Nucleus accumbens (tissue), 56 donors: ENCODE data around the gene SND1.
A peak's percentile ranks its signal among the peaks of the same experiment; 100 is the strongest.
"Not testable (repeated sequence)": the region's sequence is repeated elsewhere in the genome, so short reads cannot be mapped to it uniquely, and the experiment has no call there.

Experiments
- DNase-seq, 56 donors: peaks; one replicate each; lab custom pipeline; 2025; lab: John Stamatoyannopoulos, UW

The SND1 gene

DNA sequence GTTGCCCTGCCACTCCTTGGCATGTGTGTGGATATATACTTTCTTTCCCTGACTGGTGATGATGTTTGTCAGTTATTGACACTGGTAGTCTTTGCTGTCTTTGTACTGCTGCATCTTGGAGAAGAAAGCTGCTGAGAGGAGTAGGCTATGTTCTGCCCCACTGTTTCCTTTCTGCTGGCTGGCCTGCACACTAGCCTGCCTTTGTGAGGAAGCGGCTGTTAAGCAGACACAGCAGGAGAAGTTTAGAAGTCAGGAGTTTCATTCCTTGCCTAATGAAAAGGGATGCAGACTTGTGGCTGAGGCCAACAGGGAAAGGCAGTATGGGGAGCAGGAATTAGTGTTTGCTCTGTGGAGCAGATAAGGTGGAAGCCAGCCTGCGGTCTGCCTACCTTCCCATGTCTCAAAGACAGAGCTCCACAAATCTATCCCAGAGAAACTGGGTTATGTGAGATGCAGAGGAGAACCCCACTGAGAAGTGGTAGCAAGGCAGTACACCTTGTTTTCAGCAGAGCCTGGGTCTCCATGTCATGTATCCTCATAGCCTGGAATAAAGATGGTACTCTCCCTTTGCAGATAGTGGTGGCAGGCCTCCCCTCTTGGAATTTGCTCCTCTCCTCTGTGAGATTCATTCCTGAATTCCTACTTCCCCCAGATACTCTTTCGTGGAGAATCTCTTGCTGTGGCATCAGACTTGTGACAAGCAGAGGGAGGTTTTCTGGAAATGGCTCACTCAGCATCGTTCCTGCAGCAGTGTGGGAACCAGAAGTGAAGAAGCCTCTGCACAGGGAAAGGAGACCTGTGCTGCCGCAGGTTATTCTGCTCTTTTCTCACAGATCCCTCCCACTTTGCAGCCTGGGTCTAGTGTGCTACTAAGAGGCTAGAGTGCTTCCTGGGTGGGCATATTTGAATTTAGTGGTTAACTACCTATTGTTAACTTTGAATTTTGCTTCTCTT lies 249.0 kb downstream of the SND1 start:
- DNase-seq, result peak in 10 of 56 donors; percentile 5 to 43 (median 17)

DNA sequence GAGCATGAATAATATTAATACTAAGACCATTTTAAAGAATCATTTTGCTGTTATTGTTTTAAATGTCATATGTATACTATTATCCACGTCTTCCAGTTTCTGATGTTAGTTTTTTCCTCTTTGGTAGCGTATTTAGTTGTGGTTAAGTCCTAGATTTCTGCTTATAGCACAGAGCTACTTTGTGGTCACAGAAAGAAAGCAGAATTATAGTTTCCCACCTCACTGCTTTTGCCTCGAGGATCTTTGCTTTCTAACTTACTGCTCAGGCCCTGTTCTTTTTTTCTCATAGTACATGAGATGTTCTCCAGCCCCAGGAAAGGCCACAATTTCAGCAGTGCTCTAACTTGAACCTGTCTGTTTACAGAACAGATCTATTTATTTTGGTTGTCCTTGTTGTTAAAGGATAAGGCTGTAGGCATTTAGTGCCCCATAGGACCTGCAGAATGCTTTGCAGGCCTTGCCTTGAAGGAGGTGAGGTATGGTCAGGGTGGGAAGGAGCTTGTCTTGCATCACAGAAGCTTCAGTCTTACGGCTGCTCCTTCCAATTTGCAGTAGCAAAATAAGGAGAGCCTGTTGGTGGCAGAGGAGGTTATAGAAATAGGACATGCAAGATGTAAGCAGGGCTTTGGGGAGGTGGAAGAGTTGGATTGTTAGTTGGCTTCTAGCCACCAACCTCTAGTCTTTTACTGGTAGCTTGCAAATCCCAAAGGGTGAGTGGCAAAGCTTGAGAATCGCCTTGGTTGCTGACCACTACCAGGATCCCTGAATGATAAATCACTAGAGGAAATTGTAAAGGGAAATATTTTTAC lies 250.1 kb downstream of the SND1 start:
- DNase-seq, result no peak

DNA sequence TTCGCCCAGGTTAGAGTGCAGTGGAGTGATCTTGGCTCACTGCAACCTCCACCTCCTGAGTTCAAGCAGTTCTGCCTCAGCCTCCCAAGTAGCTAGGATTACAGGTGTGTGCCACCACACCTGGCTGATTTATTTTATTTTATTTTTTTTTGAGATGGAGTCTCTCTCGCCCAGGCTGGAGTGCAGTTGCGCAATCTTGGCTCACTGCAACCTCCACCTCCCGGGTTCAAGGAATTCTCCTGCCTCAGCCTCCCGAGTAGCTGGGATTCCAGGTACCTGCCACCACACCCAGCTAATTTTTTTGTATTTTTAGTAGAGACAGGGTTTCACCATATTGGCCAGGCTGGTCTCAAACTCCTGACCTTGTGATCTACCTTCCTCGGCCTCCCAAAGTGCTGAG lies 250.8 kb downstream of the SND1 start:
- not testable (repeated sequence) for DNase-seq

DNA sequence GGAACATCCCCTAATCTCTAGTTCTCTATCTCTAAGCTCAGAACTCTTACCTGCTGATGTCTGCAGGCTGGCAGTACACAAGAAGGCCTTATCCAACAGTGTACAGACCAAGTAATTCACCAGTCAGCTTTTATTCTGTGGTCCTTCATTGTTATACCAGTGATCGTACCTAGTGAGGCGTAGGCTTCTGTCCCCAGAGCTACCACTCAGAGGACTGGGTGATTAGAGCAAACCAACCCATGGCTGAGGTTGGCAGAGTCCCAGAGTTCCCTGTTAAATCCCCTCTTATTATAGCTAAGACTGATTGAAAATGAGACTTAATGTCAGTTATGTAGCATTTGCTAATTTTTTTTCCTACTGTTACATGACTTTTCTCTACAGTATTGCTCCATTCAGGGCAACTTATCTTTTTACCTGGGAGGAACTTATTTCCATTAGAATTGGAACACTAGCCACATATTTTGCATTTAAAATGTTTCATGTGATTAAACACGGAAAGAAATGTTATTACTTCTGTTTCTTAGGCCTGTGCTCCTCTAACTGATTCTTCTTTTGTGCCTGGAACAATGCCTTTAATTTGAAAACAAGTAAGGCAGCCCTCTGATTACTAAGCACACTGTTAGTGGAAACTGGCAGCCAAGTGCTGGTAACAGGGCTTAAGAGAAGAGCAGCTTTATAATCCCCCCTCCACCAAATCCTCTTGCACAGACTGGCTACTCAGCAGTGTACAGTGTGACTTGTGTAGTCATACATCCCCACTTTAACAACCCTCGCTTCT lies 252.1 kb downstream of the SND1 start:
- no peak for DNase-seq

DNA sequence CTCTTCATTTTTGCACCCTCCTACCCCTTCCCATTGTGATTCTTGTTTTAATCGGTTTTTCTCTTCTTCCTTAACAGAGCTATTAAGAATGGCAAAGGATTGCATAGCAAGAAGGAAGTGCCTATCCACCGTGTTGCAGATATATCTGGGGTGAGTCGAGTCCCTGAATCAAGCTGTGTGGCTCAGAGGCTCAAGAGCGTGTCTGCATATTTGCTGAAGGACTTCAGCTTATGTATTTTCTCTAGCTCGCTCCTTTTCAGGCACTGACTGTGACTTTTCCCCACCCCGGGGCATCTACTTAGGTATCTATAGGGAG lies 252.6 kb downstream of the SND1 start:
- no peak for DNase-seq

DNA sequence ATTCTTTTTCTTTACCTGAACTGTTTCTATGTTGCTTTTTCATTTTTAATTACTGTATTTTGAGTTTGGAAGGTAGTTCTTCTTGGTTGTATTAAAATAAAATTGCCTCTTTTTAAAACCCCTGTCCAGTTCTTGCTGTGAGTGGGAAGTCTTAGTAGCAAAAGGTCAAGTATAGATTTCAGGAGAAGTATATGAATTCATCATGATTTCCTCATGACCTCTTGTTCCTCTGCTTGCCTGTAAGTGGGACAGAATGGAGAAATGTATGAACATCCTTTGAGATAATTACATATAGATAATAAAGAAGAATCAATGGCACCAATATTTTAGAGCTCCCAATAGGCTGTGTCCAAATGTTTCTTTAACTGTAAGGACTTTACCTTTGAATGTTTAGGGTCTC lies 253.0 kb downstream of the SND1 start:
- no peak for DNase-seq

DNA sequence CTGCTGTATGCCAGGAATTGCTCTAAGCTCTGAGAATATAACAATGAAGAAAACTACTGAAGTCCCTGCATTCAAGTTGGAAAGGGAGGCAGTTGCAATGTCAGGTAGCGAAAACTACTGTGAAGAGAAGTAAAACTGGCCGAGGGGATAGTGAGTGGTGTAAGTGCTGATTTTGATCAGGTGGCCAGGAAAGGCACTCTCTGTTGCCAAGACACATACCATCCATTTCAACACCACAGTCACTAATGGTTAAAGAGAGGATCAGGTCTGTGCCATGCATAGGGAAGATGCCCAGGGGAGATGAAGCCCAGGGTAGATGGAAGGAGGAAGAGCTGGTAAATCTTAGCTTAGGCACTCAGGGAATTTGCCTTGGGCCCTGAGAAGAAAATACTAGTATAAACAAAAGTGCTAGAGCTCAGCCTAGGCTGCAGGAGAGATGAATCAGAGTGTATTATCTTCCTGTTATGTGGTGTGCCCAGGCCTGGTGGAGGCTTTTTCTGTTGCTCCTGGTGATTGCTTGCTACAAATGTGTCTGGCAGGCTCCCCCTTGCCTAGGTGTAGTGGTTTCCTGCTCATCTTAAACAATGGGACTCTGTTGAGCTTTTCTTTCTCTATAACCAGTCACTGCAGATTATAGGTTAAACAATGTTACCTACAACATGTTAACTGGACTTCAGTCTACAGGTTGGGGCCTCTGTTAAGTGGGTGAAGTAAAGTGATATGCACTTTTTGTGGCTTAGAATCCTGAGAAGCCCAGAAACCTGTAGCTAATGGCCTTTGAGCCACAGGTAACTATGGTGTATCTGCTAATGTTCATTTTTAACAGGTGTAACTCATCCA lies 253.7 kb downstream of the SND1 start:
- no peak for DNase-seq

DNA sequence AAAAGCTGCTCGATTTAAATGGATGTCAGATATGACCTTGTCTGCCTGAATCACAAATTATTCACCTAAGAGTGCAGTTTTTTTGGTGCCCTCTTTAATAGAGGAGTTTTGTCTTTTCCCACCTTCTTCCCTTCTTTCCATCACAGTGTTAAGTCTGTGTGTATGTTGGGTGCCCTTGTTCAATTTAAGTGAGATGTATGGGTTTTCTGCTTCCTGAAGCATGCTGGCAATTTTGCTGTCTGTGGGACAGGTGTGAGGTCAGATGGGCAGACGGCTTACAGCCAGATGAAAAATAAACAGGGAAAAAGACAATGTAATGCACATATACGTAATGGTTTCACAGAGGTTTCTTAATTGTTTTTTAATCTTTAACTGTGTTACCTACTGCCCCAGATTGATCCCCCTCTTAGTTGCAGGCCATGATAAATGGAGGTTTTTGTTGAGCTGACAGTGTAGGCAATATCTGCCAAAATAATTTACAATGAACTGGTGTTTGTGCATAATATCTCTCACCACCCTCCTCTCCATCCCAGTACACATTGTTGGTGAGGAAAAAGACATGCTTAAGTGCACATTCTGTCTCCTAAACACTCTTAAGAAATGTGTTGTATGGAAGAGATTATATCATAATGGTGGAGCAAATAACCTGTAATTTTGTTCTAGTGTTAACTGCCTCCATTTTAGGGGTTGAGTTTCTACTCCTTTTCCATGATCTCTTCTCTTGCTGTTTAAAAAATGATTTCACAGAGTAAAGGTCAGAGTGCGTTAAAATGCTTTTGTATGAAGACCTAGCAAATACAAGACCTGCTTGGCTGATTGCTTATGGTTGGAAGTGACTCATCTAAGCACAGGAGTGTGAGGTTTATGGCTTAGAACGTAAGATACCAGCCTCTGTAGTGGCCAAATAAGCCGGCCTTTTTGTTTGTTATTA lies 255.4 kb downstream of the SND1 start:
- no peak for DNase-seq

DNA sequence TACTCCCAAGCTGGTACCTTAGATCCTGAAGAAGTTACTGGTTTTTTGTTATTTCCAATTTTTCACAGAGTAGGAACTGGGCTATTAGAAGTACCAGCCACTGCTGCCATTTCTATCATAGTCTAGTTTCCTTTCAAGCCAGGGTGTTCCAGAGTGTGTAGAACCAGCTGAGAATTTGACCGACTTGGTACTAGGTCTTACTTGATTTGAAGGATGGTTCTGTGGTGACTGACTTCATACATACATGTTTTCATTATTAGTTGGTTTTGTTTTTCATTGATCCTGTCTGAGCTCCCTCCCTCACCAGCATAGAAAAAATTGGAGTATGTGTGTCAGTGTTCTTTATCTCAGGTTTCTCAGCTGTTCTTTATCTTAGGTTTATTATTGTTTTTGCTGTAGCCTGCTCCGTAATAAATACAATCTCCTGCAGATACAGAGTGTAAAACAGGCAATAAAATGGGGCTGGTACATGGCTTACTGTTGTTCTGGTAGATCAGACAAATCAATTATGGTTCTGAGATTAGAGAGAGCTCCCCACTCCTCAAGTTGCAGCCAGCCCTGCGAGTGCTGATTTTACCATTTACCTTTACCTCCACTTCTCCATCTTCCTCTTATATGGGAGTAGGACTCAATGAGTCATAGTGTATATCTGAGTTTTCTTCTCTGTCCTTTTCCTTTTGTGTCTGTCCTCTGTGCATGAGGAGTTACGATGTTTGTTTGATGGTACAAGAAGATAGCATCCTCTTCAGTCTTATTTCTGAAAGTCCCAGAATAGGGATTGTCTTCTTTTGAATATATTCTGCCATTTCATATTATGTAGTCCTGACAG lies 256.6 kb downstream of the SND1 start:
- DNase-seq, result no peak

DNA sequence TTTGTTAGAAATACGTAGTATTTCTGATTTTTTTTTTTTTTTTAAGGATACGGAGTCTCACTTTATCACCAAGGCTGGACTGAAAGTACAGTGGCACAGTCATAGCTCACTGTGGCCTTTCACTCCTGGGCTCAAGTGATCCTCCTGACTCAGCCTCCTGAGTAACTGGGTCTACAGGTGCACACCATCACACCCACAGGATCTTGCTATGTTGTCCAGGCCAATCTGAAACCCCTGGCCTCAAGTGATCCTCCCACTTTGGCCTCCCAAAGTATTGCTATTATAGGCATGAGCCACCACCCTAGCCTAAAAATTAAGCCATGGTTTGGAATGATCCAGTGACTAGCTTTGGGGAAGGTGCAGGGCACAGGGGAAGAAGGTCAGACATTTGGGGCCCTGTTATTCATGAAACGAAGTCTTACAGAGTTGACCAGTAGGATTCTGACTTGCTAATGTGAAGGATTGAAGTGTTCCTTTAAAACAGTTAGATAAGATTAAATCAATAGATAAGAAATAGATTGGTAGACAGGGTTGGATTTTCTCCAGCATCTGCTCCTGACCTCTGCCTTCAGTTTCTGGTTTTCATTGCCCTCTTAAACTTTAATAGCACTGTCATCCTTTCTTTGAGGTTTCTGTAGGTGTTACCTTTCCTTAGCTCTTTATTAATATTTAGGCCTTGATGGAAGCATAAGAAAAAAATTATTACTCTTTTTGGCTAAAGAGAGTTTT lies 257.6 kb downstream of the SND1 start:
- DNase-seq, result no peak

DNA sequence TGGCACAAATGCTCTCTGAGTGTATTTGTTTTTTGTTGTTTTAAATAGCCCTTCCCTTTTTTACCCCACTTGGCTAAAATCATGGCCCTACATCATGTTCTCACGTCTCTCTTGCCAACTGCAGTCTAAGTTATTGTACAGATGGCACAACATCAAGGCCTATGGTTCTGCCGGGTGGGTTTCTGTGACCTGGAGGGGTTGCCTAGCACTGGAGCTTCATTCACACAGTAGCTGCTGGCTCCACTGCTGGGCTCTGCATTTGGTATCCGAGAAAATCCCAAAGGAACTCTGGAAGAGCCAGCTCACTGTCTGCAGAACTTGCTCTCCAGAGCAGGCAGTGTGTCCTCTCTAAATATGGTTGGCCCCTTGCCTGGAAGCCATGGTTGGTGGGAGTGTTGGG lies 258.7 kb downstream of the SND1 start:
- no peak for DNase-seq

DNA sequence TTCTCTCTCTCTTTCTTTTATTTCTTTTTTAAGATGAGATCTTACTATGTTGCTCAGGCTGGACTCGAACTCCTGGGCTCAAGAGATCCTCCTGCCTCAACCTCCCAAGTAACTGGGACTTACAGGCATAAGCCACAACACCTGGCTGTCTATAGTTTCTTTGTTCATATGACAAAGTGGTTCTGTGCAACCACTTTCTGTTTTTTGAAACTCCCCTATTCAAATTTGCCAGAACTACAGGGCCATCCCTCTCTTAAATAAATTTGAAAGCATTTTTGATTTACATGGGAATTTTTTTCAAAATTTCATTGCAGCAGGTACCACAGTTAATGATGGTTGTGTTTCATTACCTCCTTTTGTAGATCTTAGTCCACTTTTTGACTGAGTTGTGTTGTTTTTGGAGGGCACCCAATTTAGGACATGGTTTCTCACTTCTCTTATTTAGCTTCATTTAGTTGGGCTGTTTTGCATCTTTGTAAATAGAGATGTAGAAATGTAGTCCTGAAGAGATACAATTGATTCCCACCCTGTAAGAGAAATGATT lies 260.0 kb downstream of the SND1 start:
- DNase-seq, result no peak

DNA sequence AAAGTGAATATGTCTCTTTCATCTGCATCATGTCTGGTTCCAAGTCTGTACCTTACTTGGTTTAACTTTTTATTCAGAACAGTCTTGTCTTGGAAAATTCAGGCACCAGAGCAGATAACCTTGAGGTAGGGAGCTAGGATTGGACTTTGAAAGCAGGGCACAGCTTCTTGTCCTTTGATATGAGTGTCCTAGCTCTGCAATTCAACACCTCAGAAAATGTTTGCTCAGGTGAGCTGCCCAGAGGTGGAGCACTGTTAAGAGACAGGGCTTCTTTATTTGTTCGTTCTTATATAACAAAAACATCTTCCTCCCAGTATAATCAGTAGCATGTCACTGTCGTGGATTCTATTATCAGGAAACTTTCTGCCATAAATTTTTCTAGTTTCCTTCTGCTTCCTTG lies 260.9 kb downstream of the SND1 start:
- DNase-seq, result no peak

DNA sequence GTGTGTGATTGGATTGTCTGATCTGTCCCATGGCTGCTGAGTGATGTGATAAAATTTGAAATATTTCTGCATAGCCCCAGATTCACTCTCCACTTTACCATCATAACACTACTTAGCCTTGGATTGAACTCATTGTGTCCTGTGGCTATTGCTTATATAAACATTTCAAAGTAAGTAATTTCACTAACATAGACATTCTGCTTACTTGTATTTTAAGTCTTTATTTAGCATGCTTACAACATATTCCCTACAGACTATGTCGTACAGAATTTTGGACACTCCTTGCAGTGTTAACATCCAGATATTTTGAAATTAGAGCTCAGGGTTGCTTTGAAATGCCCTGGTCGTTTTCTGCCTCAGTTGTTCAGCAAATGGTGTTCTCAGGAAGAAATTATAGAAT lies 261.7 kb downstream of the SND1 start:
- no peak for DNase-seq

DNA sequence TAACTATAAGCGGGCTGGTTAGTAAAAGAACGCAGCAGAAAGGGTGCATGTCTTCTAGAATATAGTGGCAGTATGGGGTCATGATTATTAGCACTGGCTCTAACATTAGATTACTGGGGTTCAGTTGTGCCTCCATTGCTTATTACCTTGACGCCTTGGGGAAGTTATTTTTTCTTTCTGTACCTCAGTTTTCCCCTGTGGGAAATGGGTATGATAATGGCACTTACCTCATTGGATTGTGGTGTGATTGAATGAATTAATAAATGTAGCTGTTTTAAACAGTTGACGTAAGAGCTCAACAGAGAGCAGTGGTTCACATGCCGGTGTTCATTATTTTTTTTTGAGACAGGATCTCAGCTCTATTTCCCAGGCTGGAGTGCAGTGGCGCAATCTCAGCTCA lies 262.7 kb downstream of the SND1 start:
- DNase-seq, result no peak

DNA sequence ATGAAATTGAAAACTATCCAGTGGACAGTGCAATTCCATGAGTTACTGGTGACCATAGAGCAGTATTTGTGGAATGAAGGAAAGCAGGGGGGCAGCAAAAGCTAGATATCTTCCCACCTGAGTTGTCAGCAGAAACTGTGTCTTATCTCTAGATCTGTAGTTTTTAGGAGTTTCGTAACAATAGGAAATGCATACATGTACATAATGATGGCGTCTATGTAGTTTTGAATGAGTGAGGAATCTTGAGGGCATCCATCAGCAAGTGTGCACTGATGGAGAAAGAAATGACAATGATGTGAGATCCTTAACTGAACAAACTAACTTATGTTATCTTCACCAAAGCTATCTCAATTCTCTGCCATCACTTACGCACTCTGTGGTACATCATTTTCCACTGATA lies 264.7 kb downstream of the SND1 start:
- no peak for DNase-seq

DNA sequence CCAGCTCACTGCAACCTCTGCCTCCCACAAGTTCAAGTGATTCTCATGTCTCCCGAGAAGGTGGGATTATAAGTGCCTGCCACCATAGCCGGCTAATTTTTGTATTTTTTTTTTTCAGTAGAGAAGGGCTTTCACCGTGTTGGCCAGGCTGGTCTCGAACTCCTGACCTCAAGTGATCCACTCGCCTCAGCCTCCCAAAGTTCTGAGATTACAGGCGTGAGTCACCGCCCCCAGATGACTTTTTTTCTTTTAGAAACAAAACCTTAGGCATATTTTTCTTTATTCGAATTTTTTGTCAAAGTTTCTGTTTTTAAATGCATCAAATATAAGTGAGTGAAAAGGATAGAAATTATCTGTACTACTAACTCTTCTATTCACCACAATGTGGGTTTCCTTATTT lies 266.1 kb downstream of the SND1 start:
- DNase-seq, result no peak
